Choroid plexus epithelial cell (primary cell): ENCODE measurements around the gene ZNF425.

Experiments used
- DNase-seq: peaks from one replicate; pipeline ENCODE4 v3.0.0-alpha.2; 2010; ENCODE audit warnings: low read depth
- H3K4me3 ChIP-seq: 2 replicates; pipeline ENCODE4 v1.5.1; 2011; ENCODE audit warnings: low read depth, mild to moderate bottlenecking, control low read depth, low read length, moderate library complexity
- TF ChIP-seq, protein P1 (sequence below): conservative IDR thresholded peaks from 2 replicates; pipeline ENCODE4 v1.5.1; 2011; ENCODE audit warnings: low read depth, mild to moderate bottlenecking, control low read depth, inconsistent platforms, low read length, moderate library complexity

Gene ZNF425

GRCh38 chr7:149125863-149126661 lies at the start of gene ZNF425:
Gene ZNF425, minus strand, starts transcription at chr7:149126324. Its CDS starts 111 bp downstream, at chr7:149126213.
- peak within 1 kb of the TSS; percentile 100 for H3K4me3 ChIP-seq
- TF ChIP-seq, protein P1, sequence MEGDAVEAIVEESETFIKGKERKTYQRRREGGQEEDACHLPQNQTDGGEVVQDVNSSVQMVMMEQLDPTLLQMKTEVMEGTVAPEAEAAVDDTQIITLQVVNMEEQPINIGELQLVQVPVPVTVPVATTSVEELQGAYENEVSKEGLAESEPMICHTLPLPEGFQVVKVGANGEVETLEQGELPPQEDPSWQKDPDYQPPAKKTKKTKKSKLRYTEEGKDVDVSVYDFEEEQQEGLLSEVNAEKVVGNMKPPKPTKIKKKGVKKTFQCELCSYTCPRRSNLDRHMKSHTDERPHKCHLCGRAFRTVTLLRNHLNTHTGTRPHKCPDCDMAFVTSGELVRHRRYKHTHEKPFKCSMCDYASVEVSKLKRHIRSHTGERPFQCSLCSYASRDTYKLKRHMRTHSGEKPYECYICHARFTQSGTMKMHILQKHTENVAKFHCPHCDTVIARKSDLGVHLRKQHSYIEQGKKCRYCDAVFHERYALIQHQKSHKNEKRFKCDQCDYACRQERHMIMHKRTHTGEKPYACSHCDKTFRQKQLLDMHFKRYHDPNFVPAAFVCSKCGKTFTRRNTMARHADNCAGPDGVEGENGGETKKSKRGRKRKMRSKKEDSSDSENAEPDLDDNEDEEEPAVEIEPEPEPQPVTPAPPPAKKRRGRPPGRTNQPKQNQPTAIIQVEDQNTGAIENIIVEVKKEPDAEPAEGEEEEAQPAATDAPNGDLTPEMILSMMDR, result peak; percentile 71
- DNase-seq, result peak; percentile 94

DNA sequence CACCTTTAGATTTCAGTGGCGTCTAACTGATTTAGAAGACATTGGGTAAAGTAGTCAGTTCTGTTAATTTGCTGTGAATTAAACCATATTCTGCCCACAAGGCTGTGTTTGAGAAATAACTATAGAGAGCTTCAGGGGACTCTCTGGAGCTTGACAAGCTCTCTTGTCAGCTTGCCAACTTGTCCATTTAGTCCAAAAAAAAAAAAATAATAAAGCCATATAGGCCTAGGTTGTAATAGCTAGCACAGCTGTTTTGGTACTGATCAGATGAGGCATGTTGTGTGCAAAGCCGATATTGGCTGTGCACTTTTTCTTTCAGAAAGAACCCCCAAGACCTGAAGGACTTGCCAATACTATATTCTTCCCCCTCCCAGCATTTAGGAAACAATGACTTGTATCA lies 49.0 kb upstream of the ZNF425 start:
- TF ChIP-seq, protein P1, result no peak
- DNase-seq, result no peak
- H3K4me3 ChIP-seq, result no peak overlapping the region

DNA sequence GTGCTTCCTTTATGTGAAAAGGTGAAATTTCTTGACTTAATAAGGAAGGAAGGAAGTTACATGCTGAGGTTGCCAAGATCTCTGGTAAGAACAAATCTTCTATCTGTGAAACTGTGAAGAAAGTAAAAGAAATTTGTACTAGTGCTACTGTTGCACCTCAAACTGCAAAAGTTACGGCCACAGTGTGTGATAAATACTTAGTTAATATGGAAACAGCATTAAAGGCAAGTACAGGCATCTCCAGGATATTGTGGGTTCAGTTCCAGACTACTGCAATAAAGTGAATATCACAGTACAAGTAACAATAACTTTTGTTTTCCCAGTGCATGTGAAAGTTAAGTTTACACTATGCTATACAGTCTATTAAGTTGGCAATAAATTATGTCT lies 46.4 kb upstream of the ZNF425 start:
- TF ChIP-seq, protein P1, result no peak
- DNase-seq, result no peak
- H3K4me3 ChIP-seq, result no peak overlapping the region

- DNase-seq, result peak; percentile 62
- no peak overlapping the region for H3K4me3 ChIP-seq
- TF ChIP-seq, protein P1, result no peak
Observed at GRCh38 chr7:149171892-149172533, 45.9 kb upstream of the ZNF425 start.

GRCh38 chr7:149166630-149167352 lies 40.7 kb upstream of the ZNF425 start:
- no peak overlapping the region for H3K4me3 ChIP-seq
- DNase-seq, result no peak
- TF ChIP-seq, protein P1, result no peak

DNA sequence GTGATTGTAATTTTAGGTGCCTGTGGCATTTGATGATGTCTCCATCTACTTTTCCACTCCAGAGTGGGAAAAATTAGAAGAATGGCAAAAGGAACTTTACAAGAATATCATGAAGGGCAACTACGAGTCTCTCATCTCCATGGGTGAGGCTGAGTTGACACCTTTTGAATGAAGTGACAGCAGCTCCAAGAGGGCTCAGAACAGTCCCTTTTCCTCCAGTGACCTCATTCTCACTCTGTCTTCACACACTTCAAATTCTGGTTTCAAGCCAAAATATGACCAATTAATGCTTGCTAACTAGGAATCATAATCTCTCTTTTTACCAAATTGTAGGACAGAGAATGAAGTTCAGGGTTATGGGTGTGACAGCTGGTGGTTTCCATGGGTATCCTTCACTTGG lies 40.0 kb upstream of the ZNF425 start:
- no peak overlapping the region for H3K4me3 ChIP-seq
- no peak for DNase-seq
- TF ChIP-seq, protein P1, result no peak
